ENCODE data around the gene SLC35B4.

Gene SLC35B4

GRCh38 chr7:134316539-134317344 is at the start of gene SLC35B4:
TSS of gene SLC35B4 (minus strand) at chr7:134316930. CDS start at chr7:134316751, 179 bp downstream.
- ChIA-PET CTCF (no interaction called here), POLR2A (ENCODE audit: low non-redundant PET) (no interaction called here)
- TF ChIP-seq CTCF (conservative IDR thresholded peaks at IDR 0.05; ENCODE audit: low read depth): no peak
- DNase-seq (ENCODE audit: low spot score): peak; percentile 94
- H3K27ac ChIP-seq: peak within 1 kb of the TSS; percentile 80

- TF ChIP-seq CTCF (conservative IDR thresholded peaks at IDR 0.05; ENCODE audit: low read depth): no peak
- ChIA-PET CTCF (no interaction called here), POLR2A (ENCODE audit: low non-redundant PET) (no interaction called here)
- no peak for DNase-seq (ENCODE audit: low spot score)
- peak overlapping the region; percentile 48; the same call in 1 of the 2 replicates for H3K27ac ChIP-seq
These were observed 49.8 kb upstream of the SLC35B4 start for GRCh38 chr7:134366481-134366880.

GRCh38 chr7:134365341-134366054 is 48.8 kb upstream of the SLC35B4 start:
- no peak for TF ChIP-seq CTCF (conservative IDR thresholded peaks at IDR 0.05; ENCODE audit: low read depth)
- DNase-seq (ENCODE audit: low spot score): peak; percentile 34
- H3K27ac ChIP-seq: no peak overlapping the region
- ChIA-PET POLR2A (ENCODE audit: low non-redundant PET) (no interaction called here), CTCF (no interaction called here)

- no peak for TF ChIP-seq CTCF (conservative IDR thresholded peaks at IDR 0.05; ENCODE audit: low read depth)
- peak overlapping the region; percentile 53; the same call in 1 of the 2 replicates for H3K27ac ChIP-seq
- DNase-seq (ENCODE audit: low spot score): peak; percentile 61
- POLR2A ChIA-PET (ENCODE audit: low non-redundant PET): no interaction called here
- CTCF ChIA-PET: no interaction called here
These were observed 47.9 kb upstream of the SLC35B4 start for GRCh38 chr7:134364619-134365037.

GRCh38 chr7:134362587-134363483 is 46.1 kb upstream of the SLC35B4 start:
- DNase-seq (ENCODE audit: low spot score): no peak
- POLR2A ChIA-PET (ENCODE audit: low non-redundant PET): no interaction called here
- CTCF ChIA-PET: no interaction called here
- TF ChIP-seq CTCF (conservative IDR thresholded peaks at IDR 0.05; ENCODE audit: low read depth): no peak
- H3K27ac ChIP-seq: no peak overlapping the region

Data from RWPE1 (cell line).